ENCODE measurements around the gene TMEM132C.
"Not testable (repeated sequence)": the region's sequence is repeated elsewhere in the genome, so short reads cannot be mapped to it uniquely, and the experiment has no call there.

Gene TMEM132C

DNA sequence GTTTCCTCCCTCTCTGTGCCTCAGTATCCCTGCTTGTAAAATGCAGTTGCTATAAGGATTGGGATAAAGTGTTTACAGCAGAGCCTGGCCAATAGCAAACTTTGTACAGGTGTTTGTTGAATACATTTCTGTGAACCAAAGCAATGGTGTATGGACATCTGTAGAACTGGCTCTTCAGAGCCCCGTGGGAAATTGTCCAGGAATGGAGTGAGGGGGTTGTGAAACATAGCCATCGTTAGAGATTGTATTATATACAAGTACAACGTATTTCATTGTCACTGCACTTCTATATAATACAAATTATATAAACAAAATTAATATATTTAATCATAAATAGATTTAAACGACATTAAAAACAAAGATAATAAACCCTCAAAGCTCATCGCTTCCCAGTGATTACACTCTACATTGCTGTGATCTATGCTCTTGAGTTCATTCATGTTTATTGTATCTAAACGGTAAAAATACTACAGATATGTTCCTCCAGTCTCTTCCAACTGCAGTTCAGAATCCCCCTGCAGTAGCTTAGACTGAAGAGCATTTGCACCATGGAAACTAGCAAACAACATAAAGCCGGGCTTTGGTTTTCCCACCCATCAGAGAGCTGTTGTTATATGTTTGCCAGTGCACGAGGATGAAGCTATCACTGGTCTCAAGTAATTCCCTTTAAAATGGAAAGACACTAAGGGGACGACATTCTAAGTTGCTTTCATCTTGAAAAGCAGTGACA, 216.7 kb downstream of the TMEM132C start:
- H3K4me3 ChIP-seq (ENCODE audit: low read depth, low read length): no peak overlapping the region
- DNase-seq (ENCODE audit: low read depth): no peak
- TF ChIP-seq, protein P1, sequence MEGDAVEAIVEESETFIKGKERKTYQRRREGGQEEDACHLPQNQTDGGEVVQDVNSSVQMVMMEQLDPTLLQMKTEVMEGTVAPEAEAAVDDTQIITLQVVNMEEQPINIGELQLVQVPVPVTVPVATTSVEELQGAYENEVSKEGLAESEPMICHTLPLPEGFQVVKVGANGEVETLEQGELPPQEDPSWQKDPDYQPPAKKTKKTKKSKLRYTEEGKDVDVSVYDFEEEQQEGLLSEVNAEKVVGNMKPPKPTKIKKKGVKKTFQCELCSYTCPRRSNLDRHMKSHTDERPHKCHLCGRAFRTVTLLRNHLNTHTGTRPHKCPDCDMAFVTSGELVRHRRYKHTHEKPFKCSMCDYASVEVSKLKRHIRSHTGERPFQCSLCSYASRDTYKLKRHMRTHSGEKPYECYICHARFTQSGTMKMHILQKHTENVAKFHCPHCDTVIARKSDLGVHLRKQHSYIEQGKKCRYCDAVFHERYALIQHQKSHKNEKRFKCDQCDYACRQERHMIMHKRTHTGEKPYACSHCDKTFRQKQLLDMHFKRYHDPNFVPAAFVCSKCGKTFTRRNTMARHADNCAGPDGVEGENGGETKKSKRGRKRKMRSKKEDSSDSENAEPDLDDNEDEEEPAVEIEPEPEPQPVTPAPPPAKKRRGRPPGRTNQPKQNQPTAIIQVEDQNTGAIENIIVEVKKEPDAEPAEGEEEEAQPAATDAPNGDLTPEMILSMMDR (IDR thresholded peaks at IDR 0.05; ENCODE audit: low read depth, low read length, missing control alignments): no peak

DNA sequence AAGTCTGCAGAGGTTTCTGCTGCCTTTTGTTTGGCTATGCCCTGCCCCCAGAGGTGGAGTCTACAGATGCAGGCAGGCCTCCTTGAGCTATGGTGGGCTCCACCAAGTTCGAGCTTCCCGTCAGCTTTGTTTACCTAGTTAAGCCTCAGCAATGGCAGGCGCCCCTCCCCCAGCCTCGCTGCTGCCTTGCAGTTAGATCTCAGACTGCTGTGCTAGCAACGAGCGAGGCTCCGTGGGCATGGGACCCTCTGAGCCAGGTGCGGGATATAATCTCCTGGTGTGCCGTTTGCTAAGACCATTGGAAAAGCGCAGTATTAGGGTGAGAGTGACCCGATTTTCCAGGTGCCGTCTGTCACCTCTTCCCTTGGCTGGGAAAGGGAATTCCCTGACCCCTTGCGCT, 230.4 kb downstream of the TMEM132C start:
- H3K4me3 ChIP-seq (ENCODE audit: low read depth, low read length); DNase-seq (ENCODE audit: low read depth): not testable (repeated sequence)

- DNase-seq (ENCODE audit: low read depth): no peak
- no peak overlapping the region for H3K4me3 ChIP-seq (ENCODE audit: low read depth, low read length)
- TF ChIP-seq, protein P1 (IDR thresholded peaks at IDR 0.05; ENCODE audit: low read depth, low read length, missing control alignments): no peak
Measured at GRCh38 chr12:128507470-128507869, 240.5 kb downstream of the TMEM132C start.

GRCh38 chr12:128509170-128509569, 242.2 kb downstream of the TMEM132C start:
- TF ChIP-seq, protein P1 (IDR thresholded peaks at IDR 0.05; ENCODE audit: low read depth, low read length, missing control alignments): no peak
- no peak overlapping the region for H3K4me3 ChIP-seq (ENCODE audit: low read depth, low read length)
- DNase-seq (ENCODE audit: low read depth): no peak

DNA sequence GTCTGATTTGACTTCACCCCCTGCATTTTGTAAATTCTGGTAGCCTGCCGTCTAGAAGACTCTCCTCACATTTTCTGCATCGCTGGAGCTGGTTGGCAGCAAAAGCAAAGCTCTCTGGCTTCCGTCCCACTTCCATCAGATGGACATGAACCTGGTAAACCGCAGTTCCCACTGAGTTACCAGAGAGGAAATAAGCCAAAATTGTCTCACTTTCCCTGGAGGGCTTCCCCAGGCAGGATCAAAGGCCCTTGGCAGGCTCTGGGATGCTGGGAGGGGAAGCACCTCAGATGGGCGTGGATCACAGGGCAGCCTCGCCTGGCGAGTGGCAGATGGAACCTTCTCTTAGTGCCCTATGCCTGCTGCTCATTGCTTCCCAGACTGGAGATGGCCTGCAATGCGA, 243.5 kb downstream of the TMEM132C start:
- TF ChIP-seq, protein P1 (IDR thresholded peaks at IDR 0.05; ENCODE audit: low read depth, low read length, missing control alignments): no peak
- DNase-seq (ENCODE audit: low read depth): no peak
- no peak overlapping the region for H3K4me3 ChIP-seq (ENCODE audit: low read depth, low read length)

DNA sequence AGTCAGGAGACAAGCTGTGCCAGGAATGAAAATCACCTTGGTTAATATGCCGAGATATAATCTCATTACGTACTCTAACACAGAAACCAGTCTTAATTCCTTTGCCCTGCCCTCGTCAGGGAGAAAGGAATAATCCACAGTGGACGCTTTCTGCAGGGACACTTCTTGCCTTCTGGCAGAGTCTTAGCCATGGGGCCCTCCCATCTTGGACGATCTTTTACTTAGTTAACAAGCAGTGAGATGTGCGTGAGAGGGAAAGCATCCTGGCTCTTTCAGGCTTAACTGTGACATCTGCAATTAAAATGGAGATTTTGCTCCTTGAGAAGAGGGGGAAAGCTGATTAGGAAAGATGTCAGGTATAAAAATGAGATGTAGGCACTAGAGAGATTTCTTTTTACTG, 246.4 kb downstream of the TMEM132C start:
- DNase-seq (ENCODE audit: low read depth): no peak
- TF ChIP-seq, protein P1 (IDR thresholded peaks at IDR 0.05; ENCODE audit: low read depth, low read length, missing control alignments): no peak
- no peak overlapping the region for H3K4me3 ChIP-seq (ENCODE audit: low read depth, low read length)

GRCh38 chr12:128513831-128514230, 246.9 kb downstream of the TMEM132C start:
- no peak for DNase-seq (ENCODE audit: low read depth)
- no peak overlapping the region for H3K4me3 ChIP-seq (ENCODE audit: low read depth, low read length)
- TF ChIP-seq, protein P1 (IDR thresholded peaks at IDR 0.05; ENCODE audit: low read depth, low read length, missing control alignments): no peak

Data from GM12864 (cell line).